A549 (cell line): ENCODE data around the gene TNFAIP6.
"Not testable (repeated sequence)": the region's sequence is repeated elsewhere in the genome, so short reads cannot be mapped to it uniquely, and the experiment has no call there.

ENCODE experiments used
- BHLHE40 ChIP-seq: IDR thresholded peaks from 2 replicates; pipeline ENCODE4 v1.6.1; 2012; ENCODE audit warnings: low read depth, low read length, inconsistent platforms
- CTCF ChIP-seq: fragments of >200 bp; sonication (Bioruptor Twin); formaldehyde crosslinking; IDR thresholded peaks from 3 replicates; pipeline ENCODE4 v1.5.1; 2016
- KDM1A ChIP-seq: fragments of 200-600 bp; sonication (generic); IDR thresholded peaks from 2 replicates; pipeline ENCODE4 v1.6.1; 2016; ENCODE audit warnings: low read depth, mild to moderate bottlenecking
- POLR2A ChIP-seq: IDR thresholded peaks from 2 replicates; pipeline ENCODE4 v1.6.1; 2012; ENCODE audit warnings: mild to moderate bottlenecking, low read length

GRCh38 chr2:151344191-151344590, 13.2 kb upstream of the TNFAIP6 start:
- TF ChIP-seq BHLHE40, KDM1A, CTCF, POLR2A: not testable (repeated sequence)
